Neutrophil (primary cell): Measurements from ENCODE around the gene SOX5.

Source experiments
- H3K27ac ChIP-seq: fragments of 200-600 bp; sonication (generic); 2 replicates; pipeline ENCODE4 v1.5.1; 2016; ENCODE audit warnings: mild to moderate bottlenecking, moderate library complexity
- H3K27me3 ChIP-seq: fragments of 200-600 bp; sonication (generic); 2 replicates; pipeline ENCODE4 v1.6.0; 2016; ENCODE audit warnings: mild to moderate bottlenecking
- H3K36me3 ChIP-seq: fragments of 200-600 bp; sonication (generic); 2 replicates; pipeline ENCODE4 v1.5.1; 2017
- H3K4me1 ChIP-seq, 2 experiments: fragments of 200-600 bp in 1 of 2; sonication (generic) in 1 of 2; 1 replicate in 1 of 2; 2 replicates in 1 of 2; pipeline versions ENCODE4 v1.5.1 to v1.6.1; 2013 to 2016; ENCODE audit warnings: low read depth in 1 of 2, low read length in 1 of 2, mild to moderate bottlenecking in 1 of 2, moderate library complexity in 1 of 2; ENCODE audit not compliant: control insufficient read depth in 1 of 2, insufficient read depth in 1 of 2
- H3K4me3 ChIP-seq, 2 experiments: fragments of 200-600 bp in 1 of 2; sonication (generic) in 1 of 2; 1 replicate in 1 of 2; 2 replicates in 1 of 2; pipeline ENCODE4 v1.5.1; 2013 to 2016; ENCODE audit warnings: low read depth in 1 of 2, low read length in 1 of 2, mild to moderate bottlenecking in 1 of 2, moderate library complexity in 1 of 2
- H3K9me3 ChIP-seq: fragments of 200-600 bp; sonication (generic); 2 replicates; pipeline ENCODE4 v1.5.1; 2016
- CTCF ChIP-seq: fragments of 200-600 bp; sonication (generic); IDR thresholded peaks from 2 replicates; pipeline ENCODE4 v1.5.1; 2016; ENCODE audit warnings: antibody characterized with exemption

Gene SOX5

GRCh38 chr12:23552417-23552816 is 397.1 kb downstream of the SOX5 start:
- no peaks in the 10 kb centered on the region for H3K27me3 ChIP-seq
- H3K4me1 ChIP-seq = no peaks in the 10 kb centered on the region
- H3K27ac ChIP-seq = no peak overlapping the region
- H3K9me3 ChIP-seq = no peaks in the 10 kb centered on the region
- H3K4me3 ChIP-seq = no peak overlapping the region
- H3K36me3 ChIP-seq = no peaks in the 10 kb centered on the region
- TF ChIP-seq CTCF = no peak

- H3K4me3 ChIP-seq = no peak overlapping the region
- no peaks in the 10 kb centered on the region for H3K27me3 ChIP-seq
- H3K9me3 ChIP-seq = no peaks in the 10 kb centered on the region
- no peak for TF ChIP-seq CTCF
- no peak overlapping the region for H3K27ac ChIP-seq
- no peaks in the 10 kb centered on the region for H3K36me3 ChIP-seq
- no peaks in the 10 kb centered on the region for H3K4me1 ChIP-seq
These were observed 398.7 kb downstream of the SOX5 start for GRCh38 chr12:23550753-23551152.

- H3K4me1 ChIP-seq = no peaks in the 10 kb centered on the region
- no peak for TF ChIP-seq CTCF
- no peak overlapping the region for H3K27ac ChIP-seq
- H3K9me3 ChIP-seq = no peaks in the 10 kb centered on the region
- no peak overlapping the region for H3K4me3 ChIP-seq
- H3K27me3 ChIP-seq = no peaks in the 10 kb centered on the region
- no peaks in the 10 kb centered on the region for H3K36me3 ChIP-seq
These were observed 400.7 kb downstream of the SOX5 start for GRCh38 chr12:23548742-23549141.

- Histone ChIP-seq H3K9me3 (no peaks in the 10 kb centered on the region), H3K36me3 (no peaks in the 10 kb centered on the region), H3K27ac (no peak overlapping the region), H3K4me1 (no peaks in the 10 kb centered on the region), H3K27me3 (no peaks in the 10 kb centered on the region), H3K4me3 (no peak overlapping the region)
- TF ChIP-seq CTCF = no peak
These were observed 402.7 kb downstream of the SOX5 start for GRCh38 chr12:23546756-23547155.

GRCh38 chr12:23543767-23544166 is 405.7 kb downstream of the SOX5 start:
- Histone ChIP-seq H3K9me3 (no peaks in the 10 kb centered on the region), H3K4me1 (no peaks in the 10 kb centered on the region), H3K27ac (no peak overlapping the region), H3K27me3 (no peaks in the 10 kb centered on the region), H3K36me3 (no peaks in the 10 kb centered on the region), H3K4me3 (no peak overlapping the region)
- TF ChIP-seq CTCF = no peak

GRCh38 chr12:23542187-23542586 is 407.3 kb downstream of the SOX5 start:
- H3K4me3 ChIP-seq = no peak overlapping the region
- no peaks in the 10 kb centered on the region for H3K4me1 ChIP-seq
- no peaks in the 10 kb centered on the region for H3K9me3 ChIP-seq
- no peaks in the 10 kb centered on the region for H3K27me3 ChIP-seq
- H3K27ac ChIP-seq = no peak overlapping the region
- TF ChIP-seq CTCF = no peak
- H3K36me3 ChIP-seq = no peaks in the 10 kb centered on the region
